ENCODE data around the gene TRIM17.

GRCh38 chr1:228460821-228461220, 44.2 kb upstream of the TRIM17 start:
- TF ChIP-seq, protein P1, sequence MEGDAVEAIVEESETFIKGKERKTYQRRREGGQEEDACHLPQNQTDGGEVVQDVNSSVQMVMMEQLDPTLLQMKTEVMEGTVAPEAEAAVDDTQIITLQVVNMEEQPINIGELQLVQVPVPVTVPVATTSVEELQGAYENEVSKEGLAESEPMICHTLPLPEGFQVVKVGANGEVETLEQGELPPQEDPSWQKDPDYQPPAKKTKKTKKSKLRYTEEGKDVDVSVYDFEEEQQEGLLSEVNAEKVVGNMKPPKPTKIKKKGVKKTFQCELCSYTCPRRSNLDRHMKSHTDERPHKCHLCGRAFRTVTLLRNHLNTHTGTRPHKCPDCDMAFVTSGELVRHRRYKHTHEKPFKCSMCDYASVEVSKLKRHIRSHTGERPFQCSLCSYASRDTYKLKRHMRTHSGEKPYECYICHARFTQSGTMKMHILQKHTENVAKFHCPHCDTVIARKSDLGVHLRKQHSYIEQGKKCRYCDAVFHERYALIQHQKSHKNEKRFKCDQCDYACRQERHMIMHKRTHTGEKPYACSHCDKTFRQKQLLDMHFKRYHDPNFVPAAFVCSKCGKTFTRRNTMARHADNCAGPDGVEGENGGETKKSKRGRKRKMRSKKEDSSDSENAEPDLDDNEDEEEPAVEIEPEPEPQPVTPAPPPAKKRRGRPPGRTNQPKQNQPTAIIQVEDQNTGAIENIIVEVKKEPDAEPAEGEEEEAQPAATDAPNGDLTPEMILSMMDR (IDR thresholded peaks at IDR 0.05) = no peak
- no peak for TF ChIP-seq POLR2A (IDR thresholded peaks at IDR 0.05)

Measured in testis (tissue), 2 donors.